ENCODE data around the gene IFT80. TPM values are rescaled to one million over a fixed set of nuclear protein-coding genes. Genes with fewer than 3 reads are reported as not detected.

The IFT80 gene
- total RNA-seq, 1 donor from 2014 or later = 90.0 TPM

GRCh38 chr3:160217675-160218074 is 181.3 kb downstream of the IFT80 start:
- Histone ChIP-seq H2AFZ (replicated peaks) (peak overlapping the region; percentile 24), H3K27me3 (peaks cover 42% of the 10 kb centered on the region), H3K36me3 (no peaks in the 10 kb centered on the region), H3K4me3 (no peak overlapping the region), H3K4me2 (peak overlapping the region; percentile 27), H3F3A (ENCODE audit: low read depth) (peaks cover 13% of the 10 kb centered on the region), H3K4me1 (peaks cover 16% of the 10 kb centered on the region), H3K9ac (no peak overlapping the region), H3K9me3 (ENCODE audit: low read depth) (no peaks in the 10 kb centered on the region), H3K27ac (no peak overlapping the region), H4K20me1 (ENCODE audit: low read depth) (peaks cover 5% of the 10 kb centered on the region), H3K79me2 (ENCODE audit: low read depth) (no peaks in the 10 kb centered on the region)
- H3K27me3 Mint-ChIP-seq (ENCODE audit: insufficient read depth, low read depth) = peaks cover 12% of the 10 kb centered on the region
- no peak overlapping the region for H3K4me3 Mint-ChIP-seq
- H3K36me3 Mint-ChIP-seq = no peaks in the 10 kb centered on the region
- no peak for DNase-seq (ENCODE audit: low spot score)
- H3K9me3 Mint-ChIP-seq = no peaks in the 10 kb centered on the region
- TF ChIP-seq EZH2phosphoT487 (IDR thresholded peaks at IDR 0.05) (no peak), CTCF (IDR thresholded peaks at IDR 0.05) (no peak), EZH2 (IDR thresholded peaks at IDR 0.05) (no peak)
- no peak overlapping the region for H3K27ac Mint-ChIP-seq
- peaks cover 7% of the 10 kb centered on the region for H3K4me1 Mint-ChIP-seq

- Histone ChIP-seq H3K4me1 (peaks cover 13% of the 10 kb centered on the region), H3K27me3 (no peaks in the 10 kb centered on the region), H3K9me3 (ENCODE audit: low read depth) (no peaks in the 10 kb centered on the region), H4K20me1 (ENCODE audit: low read depth) (peaks cover 5% of the 10 kb centered on the region), H3K79me2 (ENCODE audit: low read depth) (no peaks in the 10 kb centered on the region), H2AFZ (replicated peaks) (no peak overlapping the region), H3K27ac (no peak overlapping the region), H3K9ac (no peak overlapping the region), H3K4me2 (no peak overlapping the region), H3F3A (ENCODE audit: low read depth) (peaks cover 13% of the 10 kb centered on the region), H3K36me3 (no peaks in the 10 kb centered on the region), H3K4me3 (no peak overlapping the region)
- DNase-seq (ENCODE audit: low spot score) = no peak
- Mint-ChIP-seq H3K4me3 (no peak overlapping the region), H3K27ac (no peak overlapping the region), H3K4me1 (peaks cover 21% of the 10 kb centered on the region), H3K36me3 (no peaks in the 10 kb centered on the region), H3K9me3 (no peaks in the 10 kb centered on the region), H3K27me3 (ENCODE audit: insufficient read depth, low read depth) (peaks cover 8% of the 10 kb centered on the region)
- no peak for TF ChIP-seq EZH2phosphoT487 (IDR thresholded peaks at IDR 0.05)
- TF ChIP-seq CTCF (IDR thresholded peaks at IDR 0.05) = no peak
- TF ChIP-seq EZH2 (IDR thresholded peaks at IDR 0.05) = no peak
These were observed 185.8 kb downstream of the IFT80 start for GRCh38 chr3:160213191-160213590.

- no peak overlapping the region for H3K27ac Mint-ChIP-seq
- no peak overlapping the region for H2AFZ ChIP-seq (replicated peaks)
- peaks cover 6% of the 10 kb centered on the region for H3K27me3 Mint-ChIP-seq (ENCODE audit: insufficient read depth, low read depth)
- H3K4me3 ChIP-seq = no peak overlapping the region
- TF ChIP-seq EZH2 (IDR thresholded peaks at IDR 0.05) = no peak
- TF ChIP-seq CTCF (IDR thresholded peaks at IDR 0.05) = peak; percentile 33
- no peaks in the 10 kb centered on the region for H3K27me3 ChIP-seq
- no peak overlapping the region for H3K4me2 ChIP-seq
- no peak overlapping the region for H3K9ac ChIP-seq
- DNase-seq (ENCODE audit: low spot score) = no peak
- no peaks in the 10 kb centered on the region for H4K20me1 ChIP-seq (ENCODE audit: low read depth)
- H3K9me3 ChIP-seq (ENCODE audit: low read depth) = no peaks in the 10 kb centered on the region
- H3K36me3 Mint-ChIP-seq = no peaks in the 10 kb centered on the region
- H3K27ac ChIP-seq = no peak overlapping the region
- peaks cover 2% of the 10 kb centered on the region for H3K9me3 Mint-ChIP-seq
- no peaks in the 10 kb centered on the region for H3K4me1 ChIP-seq
- no peaks in the 10 kb centered on the region for H3K36me3 ChIP-seq
- peaks cover 14% of the 10 kb centered on the region for H3K4me1 Mint-ChIP-seq
- H3K79me2 ChIP-seq (ENCODE audit: low read depth) = no peaks in the 10 kb centered on the region
- no peaks in the 10 kb centered on the region for H3F3A ChIP-seq (ENCODE audit: low read depth)
- H3K4me3 Mint-ChIP-seq = no peak overlapping the region
These were observed 188.2 kb downstream of the IFT80 start for GRCh38 chr3:160210799-160211221.

Measured in neural progenitor cell (in vitro differentiated cells).